HepG2 (cell line): Measurements from ENCODE around the gene ZNF575.

Experiments used
- IRF1 ChIP-seq: sonication (generic); formaldehyde crosslinking; IDR thresholded peaks from 2 replicates; pipeline ENCODE4 v1.4.0; 2020; ENCODE audit warnings: low read depth, mild to moderate bottlenecking, missing genetic modification reagents
- NR1H2 ChIP-seq: sonication (generic); formaldehyde crosslinking; IDR thresholded peaks from 2 replicates; pipeline ENCODE4 v1.8.1; 2022; ENCODE audit warnings: low read depth, missing genetic modification reagents, borderline replicate concordance
- PHF8 ChIP-seq: sonication (generic); formaldehyde crosslinking; IDR thresholded peaks from 2 replicates; pipeline ENCODE4 v1.5.0; 2020; ENCODE audit warnings: missing genetic modification reagents
- SP2 ChIP-seq: sonication (generic); formaldehyde crosslinking; IDR thresholded peaks from 2 replicates; pipeline ENCODE4 v1.5.1; 2020; ENCODE audit warnings: mild to moderate bottlenecking, missing genetic modification reagents
- SUZ12 ChIP-seq: fragments of 150-350 bp; IDR thresholded peaks from 2 replicates; pipeline ENCODE4 v1.6.1; 2014; ENCODE audit warnings: low read depth, low read length
- ZBTB21 ChIP-seq: sonication (generic); formaldehyde crosslinking; IDR thresholded peaks from 2 replicates; pipeline ENCODE4 v1.4.0; 2020; ENCODE audit warnings: missing genetic modification reagents
- ZMYM2 ChIP-seq: sonication (generic); formaldehyde crosslinking; IDR thresholded peaks from 2 replicates; pipeline ENCODE4 v1.8.0; 2022; ENCODE audit warnings: mild to moderate bottlenecking, missing genetic modification reagents
- ZNF768 ChIP-seq: sonication (generic); formaldehyde crosslinking; IDR thresholded peaks from 2 replicates; pipeline ENCODE4 v1.4.0; 2020; ENCODE audit warnings: missing genetic modification reagents
- TF ChIP-seq, protein P1 (sequence below): sonication (generic); formaldehyde crosslinking; IDR thresholded peaks from 2 replicates; pipeline ENCODE4 v1.4.0; 2020; ENCODE audit warnings: low read depth, missing genetic modification reagents
- TF ChIP-seq, protein P2 (sequence below): IDR thresholded peaks from 2 replicates; pipeline ENCODE4 v1.6.1; 2016; ENCODE audit warnings: missing compliant biosample characterization, missing genetic modification reagents, borderline replicate concordance
- TF ChIP-seq, protein P3 (sequence below): sonication (generic); formaldehyde crosslinking; IDR thresholded peaks from 2 replicates; pipeline ENCODE4 v1.4.0; 2020; ENCODE audit warnings: missing genetic modification reagents, borderline replicate concordance
- TF ChIP-seq, protein P4 (sequence below): sonication (generic); formaldehyde crosslinking; IDR thresholded peaks from 2 replicates; pipeline ENCODE4 v1.4.0; 2020; ENCODE audit warnings: missing genetic modification reagents, borderline replicate concordance

DNA sequence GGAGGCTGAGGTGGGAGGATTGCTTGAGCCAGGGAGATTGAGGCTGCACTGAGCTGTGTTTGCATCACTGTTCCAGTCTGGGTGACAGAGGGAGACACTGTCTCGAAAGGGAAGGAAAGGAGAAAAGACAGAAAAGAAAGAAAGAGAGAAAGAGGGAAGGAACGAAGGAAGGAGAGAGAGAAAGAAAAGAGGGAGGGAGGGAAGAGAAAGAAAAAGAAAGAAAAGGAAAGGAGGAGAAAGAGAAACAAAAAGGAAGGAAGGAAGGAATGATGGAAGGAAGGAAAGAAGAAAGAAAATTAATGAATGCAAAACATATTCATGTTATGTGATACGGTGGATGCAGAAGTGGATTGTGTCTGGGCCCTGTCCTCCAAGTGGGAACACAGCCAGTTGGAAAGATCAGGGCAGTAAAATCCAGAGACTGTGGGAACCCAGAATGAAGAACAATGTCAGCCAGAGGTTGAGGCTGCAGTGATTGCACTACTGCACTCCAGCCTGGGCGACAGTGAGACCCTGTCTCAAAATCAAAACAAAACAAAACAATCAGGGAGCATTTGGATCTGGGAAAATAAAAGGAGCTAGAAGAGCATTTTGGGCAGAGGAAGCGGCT, 34.6 kb upstream of the ZNF575 start:
- TF ChIP-seq SUZ12: no peak
- TF ChIP-seq, protein P1, sequence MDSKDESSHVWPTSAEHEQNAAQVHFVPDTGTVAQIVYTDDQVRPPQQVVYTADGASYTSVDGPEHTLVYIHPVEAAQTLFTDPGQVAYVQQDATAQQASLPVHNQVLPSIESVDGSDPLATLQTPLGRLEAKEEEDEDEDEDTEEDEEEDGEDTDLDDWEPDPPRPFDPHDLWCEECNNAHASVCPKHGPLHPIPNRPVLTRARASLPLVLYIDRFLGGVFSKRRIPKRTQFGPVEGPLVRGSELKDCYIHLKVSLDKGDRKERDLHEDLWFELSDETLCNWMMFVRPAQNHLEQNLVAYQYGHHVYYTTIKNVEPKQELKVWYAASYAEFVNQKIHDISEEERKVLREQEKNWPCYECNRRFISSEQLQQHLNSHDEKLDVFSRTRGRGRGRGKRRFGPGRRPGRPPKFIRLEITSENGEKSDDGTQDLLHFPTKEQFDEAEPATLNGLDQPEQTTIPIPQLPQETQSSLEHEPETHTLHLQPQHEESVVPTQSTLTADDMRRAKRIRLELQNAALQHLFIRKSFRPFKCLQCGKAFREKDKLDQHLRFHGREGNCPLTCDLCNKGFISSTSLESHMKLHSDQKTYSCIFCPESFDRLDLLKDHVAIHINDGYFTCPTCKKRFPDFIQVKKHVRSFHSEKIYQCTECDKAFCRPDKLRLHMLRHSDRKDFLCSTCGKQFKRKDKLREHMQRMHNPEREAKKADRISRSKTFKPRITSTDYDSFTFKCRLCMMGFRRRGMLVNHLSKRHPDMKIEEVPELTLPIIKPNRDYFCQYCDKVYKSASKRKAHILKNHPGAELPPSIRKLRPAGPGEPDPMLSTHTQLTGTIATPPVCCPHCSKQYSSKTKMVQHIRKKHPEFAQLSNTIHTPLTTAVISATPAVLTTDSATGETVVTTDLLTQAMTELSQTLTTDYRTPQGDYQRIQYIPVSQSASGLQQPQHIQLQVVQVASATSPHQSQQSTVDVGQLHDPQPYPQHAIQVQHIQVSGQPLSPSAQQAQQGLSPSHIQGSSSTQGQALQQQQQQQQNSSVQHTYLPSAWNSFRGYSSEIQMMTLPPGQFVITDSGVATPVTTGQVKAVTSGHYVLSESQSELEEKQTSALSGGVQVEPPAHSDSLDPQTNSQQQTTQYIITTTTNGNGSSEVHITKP (CRISPR knock-in tag): no peak
- TF ChIP-seq, protein P2, sequence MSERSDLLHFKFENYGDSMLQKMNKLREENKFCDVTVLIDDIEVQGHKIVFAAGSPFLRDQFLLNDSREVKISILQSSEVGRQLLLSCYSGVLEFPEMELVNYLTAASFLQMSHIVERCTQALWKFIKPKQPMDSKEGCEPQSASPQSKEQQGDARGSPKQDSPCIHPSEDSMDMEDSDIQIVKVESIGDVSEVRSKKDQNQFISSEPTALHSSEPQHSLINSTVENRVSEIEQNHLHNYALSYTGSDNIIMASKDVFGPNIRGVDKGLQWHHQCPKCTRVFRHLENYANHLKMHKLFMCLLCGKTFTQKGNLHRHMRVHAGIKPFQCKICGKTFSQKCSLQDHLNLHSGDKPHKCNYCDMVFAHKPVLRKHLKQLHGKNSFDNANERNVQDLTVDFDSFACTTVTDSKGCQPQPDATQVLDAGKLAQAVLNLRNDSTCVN (CRISPR knock-in tag): no peak
- TF ChIP-seq, protein P3, sequence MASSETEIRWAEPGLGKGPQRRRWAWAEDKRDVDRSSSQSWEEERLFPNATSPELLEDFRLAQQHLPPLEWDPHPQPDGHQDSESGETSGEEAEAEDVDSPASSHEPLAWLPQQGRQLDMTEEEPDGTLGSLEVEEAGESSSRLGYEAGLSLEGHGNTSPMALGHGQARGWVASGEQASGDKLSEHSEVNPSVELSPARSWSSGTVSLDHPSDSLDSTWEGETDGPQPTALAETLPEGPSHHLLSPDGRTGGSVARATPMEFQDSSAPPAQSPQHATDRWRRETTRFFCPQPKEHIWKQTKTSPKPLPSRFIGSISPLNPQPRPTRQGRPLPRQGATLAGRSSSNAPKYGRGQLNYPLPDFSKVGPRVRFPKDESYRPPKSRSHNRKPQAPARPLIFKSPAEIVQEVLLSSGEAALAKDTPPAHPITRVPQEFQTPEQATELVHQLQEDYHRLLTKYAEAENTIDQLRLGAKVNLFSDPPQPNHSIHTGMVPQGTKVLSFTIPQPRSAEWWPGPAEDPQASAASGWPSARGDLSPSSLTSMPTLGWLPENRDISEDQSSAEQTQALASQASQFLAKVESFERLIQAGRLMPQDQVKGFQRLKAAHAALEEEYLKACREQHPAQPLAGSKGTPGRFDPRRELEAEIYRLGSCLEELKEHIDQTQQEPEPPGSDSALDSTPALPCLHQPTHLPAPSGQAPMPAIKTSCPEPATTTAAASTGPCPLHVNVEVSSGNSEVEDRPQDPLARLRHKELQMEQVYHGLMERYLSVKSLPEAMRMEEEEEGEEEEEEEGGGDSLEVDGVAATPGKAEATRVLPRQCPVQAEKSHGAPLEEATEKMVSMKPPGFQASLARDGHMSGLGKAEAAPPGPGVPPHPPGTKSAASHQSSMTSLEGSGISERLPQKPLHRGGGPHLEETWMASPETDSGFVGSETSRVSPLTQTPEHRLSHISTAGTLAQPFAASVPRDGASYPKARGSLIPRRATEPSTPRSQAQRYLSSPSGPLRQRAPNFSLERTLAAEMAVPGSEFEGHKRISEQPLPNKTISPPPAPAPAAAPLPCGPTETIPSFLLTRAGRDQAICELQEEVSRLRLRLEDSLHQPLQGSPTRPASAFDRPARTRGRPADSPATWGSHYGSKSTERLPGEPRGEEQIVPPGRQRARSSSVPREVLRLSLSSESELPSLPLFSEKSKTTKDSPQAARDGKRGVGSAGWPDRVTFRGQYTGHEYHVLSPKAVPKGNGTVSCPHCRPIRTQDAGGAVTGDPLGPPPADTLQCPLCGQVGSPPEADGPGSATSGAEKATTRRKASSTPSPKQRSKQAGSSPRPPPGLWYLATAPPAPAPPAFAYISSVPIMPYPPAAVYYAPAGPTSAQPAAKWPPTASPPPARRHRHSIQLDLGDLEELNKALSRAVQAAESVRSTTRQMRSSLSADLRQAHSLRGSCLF (CRISPR knock-in tag): no peak
- TF ChIP-seq, protein P4, sequence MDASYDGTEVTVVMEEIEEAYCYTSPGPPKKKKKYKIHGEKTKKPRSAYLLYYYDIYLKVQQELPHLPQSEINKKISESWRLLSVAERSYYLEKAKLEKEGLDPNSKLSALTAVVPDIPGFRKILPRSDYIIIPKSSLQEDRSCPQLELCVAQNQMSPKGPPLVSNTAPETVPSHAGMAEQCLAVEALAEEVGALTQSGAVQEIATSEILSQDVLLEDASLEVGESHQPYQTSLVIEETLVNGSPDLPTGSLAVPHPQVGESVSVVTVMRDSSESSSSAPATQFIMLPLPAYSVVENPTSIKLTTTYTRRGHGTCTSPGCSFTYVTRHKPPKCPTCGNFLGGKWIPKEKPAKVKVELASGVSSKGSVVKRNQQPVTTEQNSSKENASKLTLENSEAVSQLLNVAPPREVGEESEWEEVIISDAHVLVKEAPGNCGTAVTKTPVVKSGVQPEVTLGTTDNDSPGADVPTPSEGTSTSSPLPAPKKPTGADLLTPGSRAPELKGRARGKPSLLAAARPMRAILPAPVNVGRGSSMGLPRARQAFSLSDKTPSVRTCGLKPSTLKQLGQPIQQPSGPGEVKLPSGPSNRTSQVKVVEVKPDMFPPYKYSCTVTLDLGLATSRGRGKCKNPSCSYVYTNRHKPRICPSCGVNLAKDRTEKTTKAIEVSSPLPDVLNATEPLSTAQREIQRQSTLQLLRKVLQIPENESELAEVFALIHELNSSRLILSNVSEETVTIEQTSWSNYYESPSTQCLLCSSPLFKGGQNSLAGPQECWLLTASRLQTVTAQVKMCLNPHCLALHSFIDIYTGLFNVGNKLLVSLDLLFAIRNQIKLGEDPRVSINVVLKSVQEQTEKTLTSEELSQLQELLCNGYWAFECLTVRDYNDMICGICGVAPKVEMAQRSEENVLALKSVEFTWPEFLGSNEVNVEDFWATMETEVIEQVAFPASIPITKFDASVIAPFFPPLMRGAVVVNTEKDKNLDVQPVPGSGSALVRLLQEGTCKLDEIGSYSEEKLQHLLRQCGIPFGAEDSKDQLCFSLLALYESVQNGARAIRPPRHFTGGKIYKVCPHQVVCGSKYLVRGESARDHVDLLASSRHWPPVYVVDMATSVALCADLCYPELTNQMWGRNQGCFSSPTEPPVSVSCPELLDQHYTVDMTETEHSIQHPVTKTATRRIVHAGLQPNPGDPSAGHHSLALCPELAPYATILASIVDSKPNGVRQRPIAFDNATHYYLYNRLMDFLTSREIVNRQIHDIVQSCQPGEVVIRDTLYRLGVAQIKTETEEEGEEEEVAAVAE (CRISPR knock-in tag): no peak
- TF ChIP-seq ZMYM2 (CRISPR knock-in tag): no peak
- no peak for TF ChIP-seq PHF8 (CRISPR knock-in tag)
- TF ChIP-seq IRF1 (CRISPR knock-in tag): no peak
- no peak for TF ChIP-seq SP2 (CRISPR knock-in tag)
- TF ChIP-seq NR1H2 (CRISPR knock-in tag): no peak
- TF ChIP-seq ZBTB21 (CRISPR knock-in tag): no peak
- TF ChIP-seq ZNF768: no peak
